Body of pancreas (tissue), 4 donors: ENCODE data around the gene COLGALT1.

Source experiments
- CTCF ChIP-seq, 7 experiments: fragments of 450-650 bp in 4 of 7; fragments of 200-600 bp in 3 of 7; sonication (generic) in 3 of 7; IDR thresholded peaks; one replicate each; pipeline ENCODE4 v1.5.1; 2016 to 2019; ENCODE audit warnings: antibody characterized with exemption in 7 of 7
- POLR2A ChIP-seq, 3 donors: fragments of 450-650 bp; IDR thresholded peaks; one replicate each; pipeline ENCODE4 v1.6.1; 2016; ENCODE audit warnings: antibody characterized with exemption in 3 of 3, mild to moderate bottlenecking in 2 of 3

DNA sequence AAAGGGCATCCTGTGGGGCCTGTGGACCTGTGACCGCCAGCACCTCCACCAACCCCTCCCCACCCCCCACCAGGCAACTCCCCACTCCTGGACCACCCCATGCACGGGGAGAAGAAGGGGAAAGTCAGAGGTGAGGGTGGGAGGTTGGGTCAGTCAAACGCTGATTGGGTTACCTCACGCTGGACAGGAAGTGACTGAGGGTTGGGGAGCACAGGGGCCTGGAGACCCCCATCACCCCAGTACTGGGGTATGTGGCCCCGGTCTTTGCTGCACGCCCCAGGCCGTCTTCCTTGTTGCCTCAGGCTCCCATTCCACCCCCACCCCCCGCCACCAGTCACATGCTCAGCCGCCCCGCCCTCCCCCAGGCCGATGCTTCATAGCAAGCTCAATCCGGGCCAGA lies 59.0 kb downstream of the COLGALT1 start:
- no peak for TF ChIP-seq POLR2A (IDR thresholded peaks at IDR 0.05)
- no peak for TF ChIP-seq CTCF (IDR thresholded peaks at IDR 0.05)
